DND-41 (cell line): ENCODE data around the gene EMX2.

Experiments used
- ATAC-seq: fragments of 200-7000 bp; cut with Tn5 transposase; 3 replicates; pipeline ENCODE4 v1.9.1; 2021; ENCODE audit warnings: low read depth; ENCODE audit not compliant: insufficient read depth
- DNase-seq: peaks from one replicate; pipeline ENCODE4 v3.0.0-alpha.2; 2020
- H2AFZ ChIP-seq: 2 replicates; pipeline ENCODE4 v1.6.0; 2012; ENCODE audit warnings: low read depth, low read length
- H3K27ac ChIP-seq: 2 replicates; pipeline ENCODE4 v1.5.1; 2012; ENCODE audit warnings: low read length, inconsistent platforms
- H3K27me3 ChIP-seq: fragments of 200-600 bp; sonication (generic); 2 replicates; pipeline ENCODE4 v1.6.0; 2012; ENCODE audit warnings: low read length, mild to moderate bottlenecking, inconsistent platforms; ENCODE audit not compliant: insufficient read depth, poor library complexity
- H3K36me3 ChIP-seq: 2 replicates; pipeline ENCODE4 v1.5.1; 2012; ENCODE audit warnings: low read length, inconsistent platforms; ENCODE audit not compliant: insufficient read depth
- H3K4me1 ChIP-seq: 2 replicates; pipeline ENCODE4 v1.5.1; 2012; ENCODE audit warnings: mild to moderate bottlenecking, low read length; ENCODE audit not compliant: insufficient read depth
- H3K4me2 ChIP-seq: 2 replicates; pipeline ENCODE4 v1.6.0; 2012; ENCODE audit warnings: mild to moderate bottlenecking, moderate library complexity, low read length, inconsistent platforms; ENCODE audit not compliant: insufficient read depth
- H3K4me3 ChIP-seq, 2 experiments: fragments of 200-600 bp in 1 of 2; shearing (Covaris generic) in 1 of 2; 2 replicates each; pipeline ENCODE4 v1.5.1; 2012 to 2016; ENCODE audit warnings: inconsistent platforms in 2 of 2, low read length in 2 of 2, mild to moderate bottlenecking in 2 of 2, low read depth in 1 of 2, moderate library complexity in 1 of 2
- H3K79me2 ChIP-seq: 2 replicates; pipeline ENCODE4 v1.6.0; 2012; ENCODE audit warnings: low read length, inconsistent platforms; ENCODE audit not compliant: insufficient read depth
- H3K9ac ChIP-seq: 2 replicates; pipeline ENCODE4 v1.6.0; 2012; ENCODE audit warnings: low read depth, mild to moderate bottlenecking, inconsistent platforms, low read length, moderate library complexity
- H3K9me3 ChIP-seq: 2 replicates; pipeline ENCODE4 v1.5.1; 2012; ENCODE audit warnings: low read length, moderate library complexity, mild to moderate bottlenecking, inconsistent platforms; ENCODE audit not compliant: insufficient read depth, severe bottlenecking
- H4K20me1 ChIP-seq: 2 replicates; pipeline ENCODE4 v1.6.0; 2012; ENCODE audit warnings: low read length; ENCODE audit not compliant: insufficient read depth
- CTCF ChIP-seq: IDR thresholded peaks from 2 replicates; pipeline ENCODE4 v1.5.1; 2012; ENCODE audit warnings: borderline replicate concordance, low read length, moderate library complexity, mild to moderate bottlenecking; ENCODE audit not compliant: poor library complexity, severe bottlenecking; ENCODE audit errors: extremely low read depth
- EZH2 ChIP-seq: IDR thresholded peaks from 3 replicates; pipeline ENCODE4 v1.6.1; 2012; ENCODE audit warnings: borderline replicate concordance, low read depth, mild to moderate bottlenecking, moderate library complexity, low read length, inconsistent platforms; ENCODE audit not compliant: severe bottlenecking

The EMX2 gene

GRCh38 chr10:117560942-117561341 lies 18.4 kb downstream of the EMX2 start:
- Histone ChIP-seq H3K27ac (no peak overlapping the region), H3K36me3 (no peaks in the 10 kb centered on the region), H3K4me3 (no peak overlapping the region), H3K4me1 (no peaks in the 10 kb centered on the region), H3K9me3 (no peaks in the 10 kb centered on the region), H3K27me3 (no peaks in the 10 kb centered on the region), H3K79me2 (no peaks in the 10 kb centered on the region), H4K20me1 (no peaks in the 10 kb centered on the region), H3K9ac (no peak overlapping the region), H3K4me2 (no peak overlapping the region), H2AFZ (no peak overlapping the region)
- ATAC-seq (no peak), DNase-seq (no peak)
- no peak for TF ChIP-seq CTCF
- TF ChIP-seq EZH2, result no peak

DNA sequence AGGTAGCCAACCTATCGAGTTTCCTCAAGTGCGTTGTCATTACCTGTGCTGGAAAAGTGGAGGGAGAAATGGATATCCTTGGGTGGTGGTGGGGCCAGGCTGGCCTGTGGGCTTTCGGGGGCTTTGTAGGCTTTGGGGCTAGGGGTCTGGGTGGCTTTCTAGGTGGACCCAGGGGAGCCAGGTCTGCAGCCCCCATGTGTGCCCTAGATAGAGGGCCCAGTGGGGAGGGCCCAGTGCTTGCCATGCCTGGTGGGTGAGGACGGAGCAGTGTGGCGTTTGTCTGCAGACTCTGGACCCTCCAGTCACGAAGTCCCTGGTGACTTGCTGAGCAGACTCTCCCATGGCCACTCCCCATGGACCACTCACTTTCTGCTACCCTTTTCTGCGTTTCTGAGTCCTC lies 19.7 kb downstream of the EMX2 start:
- Histone ChIP-seq H2AFZ (no peak overlapping the region), H3K27ac (no peak overlapping the region), H3K9me3 (no peaks in the 10 kb centered on the region), H3K4me2 (no peak overlapping the region), H3K27me3 (no peaks in the 10 kb centered on the region), H4K20me1 (no peaks in the 10 kb centered on the region), H3K4me1 (no peaks in the 10 kb centered on the region), H3K36me3 (no peaks in the 10 kb centered on the region), H3K9ac (no peak overlapping the region), H3K4me3 (no peak overlapping the region), H3K79me2 (no peaks in the 10 kb centered on the region)
- TF ChIP-seq CTCF, result no peak
- no peak for TF ChIP-seq EZH2
- DNase-seq (no peak), ATAC-seq (no peak)

DNA sequence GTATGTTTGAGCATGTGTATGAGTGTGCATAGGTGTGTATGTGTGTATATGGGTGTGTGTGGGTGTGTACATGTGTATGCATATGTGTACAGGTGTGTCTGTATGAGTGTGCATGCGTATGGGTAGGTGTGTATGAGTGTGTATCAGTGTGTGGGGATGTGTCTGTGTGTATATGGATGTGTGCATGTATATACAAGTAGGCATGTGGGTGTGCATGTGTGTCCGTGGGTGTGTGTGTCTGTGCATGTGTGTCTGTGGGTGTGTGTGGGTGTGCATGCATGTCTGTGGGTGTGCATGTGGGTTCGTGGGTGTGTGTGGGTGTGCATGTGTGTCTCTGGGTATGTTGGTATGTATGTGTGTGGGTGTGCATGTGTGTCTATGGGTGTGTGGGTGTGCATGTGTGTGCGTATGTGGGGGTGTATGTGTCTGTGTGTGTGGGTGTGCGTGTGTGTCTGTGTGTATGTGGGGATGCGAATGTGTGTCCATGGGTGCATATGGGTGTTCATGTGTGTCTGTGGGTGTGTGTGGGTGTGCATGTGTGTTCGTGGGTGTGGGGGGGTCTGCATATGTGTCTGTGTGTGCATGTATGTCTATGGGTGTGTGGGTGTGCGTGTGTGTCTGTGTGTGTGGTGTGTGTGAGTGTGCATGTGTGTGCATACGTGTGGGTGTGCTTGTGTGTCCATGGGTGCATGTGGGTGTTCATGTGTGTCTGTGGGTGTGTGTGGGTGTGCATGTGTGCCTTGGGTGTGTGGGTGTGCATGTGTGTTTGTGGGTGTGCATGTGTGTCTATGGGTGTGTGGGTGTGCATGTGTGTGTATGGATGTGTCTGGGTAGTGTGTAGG lies 20.6 kb downstream of the EMX2 start:
- Histone ChIP-seq H3K4me3 (no peak overlapping the region), H3K4me2 (no peak overlapping the region), H3K9ac (no peak overlapping the region), H3K9me3 (no peaks in the 10 kb centered on the region), H3K27ac (no peak overlapping the region), H2AFZ (no peak overlapping the region), H3K4me1 (no peaks in the 10 kb centered on the region), H3K36me3 (no peaks in the 10 kb centered on the region), H3K79me2 (no peaks in the 10 kb centered on the region), H4K20me1 (no peaks in the 10 kb centered on the region), H3K27me3 (no peaks in the 10 kb centered on the region)
- DNase-seq, result no peak
- no peak for ATAC-seq
- TF ChIP-seq EZH2, result no peak
- TF ChIP-seq CTCF, result no peak
